NCI-H446 treated with DMSO at 0.1 percent for 48 hours (cell line): ENCODE measurements around the gene SPATA32.

Source experiments
- DNase-seq: peaks from one replicate; lab custom pipeline; 2025; lab: John Stamatoyannopoulos, UW

SPATA32 gene

GRCh38 chr17:45246338-45246737 is 15.6 kb downstream of the SPATA32 start:
- DNase-seq, result no peak

GRCh38 chr17:45244725-45245656 is 16.9 kb downstream of the SPATA32 start:
- no peak for DNase-seq

- DNase-seq, result no peak
Measured at GRCh38 chr17:45243750-45244149, 18.1 kb downstream of the SPATA32 start.

DNA sequence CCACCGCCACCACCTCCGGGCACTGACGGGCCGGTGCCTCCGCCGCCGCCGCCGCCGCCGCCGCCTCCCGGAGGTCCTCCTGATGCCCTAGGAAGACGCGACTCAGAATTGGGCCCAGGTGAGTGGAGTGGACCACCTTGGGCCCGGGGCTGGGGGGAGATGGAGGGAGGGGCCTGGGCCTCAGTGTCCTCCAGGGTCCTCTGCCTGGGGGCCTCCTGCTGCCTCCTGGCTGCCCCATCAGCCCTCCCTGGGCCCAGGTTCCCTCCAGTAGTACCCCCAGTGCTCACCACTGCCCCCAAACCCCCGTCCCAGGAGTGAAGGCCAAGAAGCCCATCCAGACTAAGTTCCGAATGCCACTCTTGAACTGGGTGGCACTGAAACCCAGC is 19.9 kb downstream of the SPATA32 start:
- DNase-seq, result no peak

- DNase-seq, result no peak
Measured at GRCh38 chr17:45241328-45242028, 20.4 kb downstream of the SPATA32 start.

- no peak for DNase-seq
Measured at GRCh38 chr17:45240905-45241327, 21.0 kb downstream of the SPATA32 start.

- DNase-seq, result no peak
Measured at GRCh38 chr17:45238155-45238774, 23.6 kb downstream of the SPATA32 start.

- DNase-seq, result no peak
Measured at GRCh38 chr17:45237686-45238085, 24.2 kb downstream of the SPATA32 start.

DNA sequence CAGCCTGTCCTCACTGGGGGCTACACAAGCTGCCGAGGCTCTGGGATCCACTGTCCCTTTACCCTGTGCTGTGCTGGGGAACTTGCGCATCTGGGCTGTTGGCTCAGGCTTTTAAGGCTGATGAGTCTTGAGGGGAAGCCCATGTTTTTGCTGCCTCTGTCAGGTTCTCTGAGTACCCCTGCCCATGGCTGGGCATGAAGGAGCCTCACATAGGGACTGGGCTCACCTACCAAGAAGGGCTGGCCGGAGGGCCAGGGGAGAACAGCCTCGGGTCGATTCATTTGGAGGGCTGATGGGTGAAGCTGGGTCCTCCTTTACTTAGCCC is 25.6 kb downstream of the SPATA32 start:
- no peak for DNase-seq

DNA sequence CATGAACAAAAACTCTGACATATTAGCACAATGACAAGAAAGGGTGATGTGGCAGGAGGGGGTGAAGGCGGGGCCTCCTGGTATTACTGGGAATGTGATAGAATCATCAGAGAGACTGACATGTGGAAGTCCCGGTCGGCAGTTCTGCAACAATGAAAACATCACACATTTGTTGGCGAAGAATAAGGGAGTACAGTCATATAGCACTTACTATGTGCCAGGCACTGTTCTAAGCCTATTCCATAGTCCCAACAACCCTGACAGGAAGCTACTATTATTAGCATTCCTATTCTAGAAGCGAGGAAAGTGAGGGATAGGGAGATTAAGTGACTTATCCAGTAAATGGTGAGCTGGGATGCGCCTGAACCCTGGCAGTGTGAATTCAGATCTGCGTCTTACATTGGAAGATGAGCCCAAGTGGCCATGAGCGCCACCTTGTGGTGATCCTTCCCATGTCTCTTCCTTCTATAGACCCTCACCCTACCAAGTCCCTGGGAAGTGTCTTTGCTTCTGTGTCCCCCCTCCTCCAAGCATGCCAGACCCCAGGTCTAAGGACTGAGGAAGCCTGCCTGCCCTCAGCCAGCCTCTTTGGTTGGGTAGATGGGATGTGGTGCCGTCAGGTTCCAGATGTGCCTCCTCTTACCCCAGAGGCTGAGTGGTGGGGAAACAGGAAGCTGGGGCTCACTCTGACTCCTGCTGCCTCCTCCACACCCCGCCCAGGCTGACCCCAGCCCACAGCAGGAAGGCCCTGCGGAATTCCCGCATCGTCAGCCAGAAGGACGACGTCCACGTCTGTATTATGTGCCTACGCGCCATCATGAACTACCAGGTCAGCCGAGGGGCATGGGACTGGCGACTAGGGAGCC is 26.2 kb downstream of the SPATA32 start:
- peak; percentile 16 for DNase-seq

GRCh38 chr17:45234641-45235415 is 27.1 kb downstream of the SPATA32 start:
- no peak for DNase-seq

- DNase-seq, result no peak
Measured at GRCh38 chr17:45233423-45233924, 28.4 kb downstream of the SPATA32 start.

GRCh38 chr17:45232514-45233422 is 29.1 kb downstream of the SPATA32 start:
- DNase-seq, result no peak

DNA sequence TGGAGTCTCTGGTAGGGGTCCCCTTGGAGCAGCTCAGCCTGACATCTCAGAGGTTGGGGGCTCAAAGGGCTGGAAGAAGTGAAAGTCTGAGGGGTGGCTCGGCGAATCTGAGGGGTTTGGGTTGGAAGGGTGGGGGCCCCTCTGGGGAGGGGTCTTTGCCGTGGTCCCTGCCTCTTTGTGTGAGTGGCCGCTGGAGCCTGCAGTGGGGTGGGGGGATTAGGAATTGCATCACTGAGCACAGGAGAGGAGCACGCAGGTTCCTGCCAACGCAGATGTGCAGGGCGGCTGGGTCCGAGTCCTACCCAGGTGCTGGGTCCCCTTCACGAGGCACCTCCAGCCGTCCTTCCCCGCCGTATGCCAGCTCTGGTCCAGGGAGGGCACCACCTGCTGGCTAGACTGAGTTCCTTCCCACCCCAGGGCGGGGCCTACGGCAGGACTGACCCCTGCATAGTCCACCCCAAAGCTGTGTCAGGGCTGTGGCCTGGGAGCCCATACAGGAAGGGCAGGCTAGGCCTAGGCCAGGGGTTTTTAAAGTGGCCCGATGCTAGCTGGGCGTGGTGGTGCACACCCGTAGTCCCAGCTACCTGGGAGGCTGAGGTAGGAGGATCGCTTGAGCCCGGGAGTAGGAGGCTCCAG is 30.3 kb downstream of the SPATA32 start:
- DNase-seq, result no peak

- DNase-seq, result peak; percentile 12
Measured at GRCh38 chr17:45230787-45231480, 31.0 kb downstream of the SPATA32 start.

DNA sequence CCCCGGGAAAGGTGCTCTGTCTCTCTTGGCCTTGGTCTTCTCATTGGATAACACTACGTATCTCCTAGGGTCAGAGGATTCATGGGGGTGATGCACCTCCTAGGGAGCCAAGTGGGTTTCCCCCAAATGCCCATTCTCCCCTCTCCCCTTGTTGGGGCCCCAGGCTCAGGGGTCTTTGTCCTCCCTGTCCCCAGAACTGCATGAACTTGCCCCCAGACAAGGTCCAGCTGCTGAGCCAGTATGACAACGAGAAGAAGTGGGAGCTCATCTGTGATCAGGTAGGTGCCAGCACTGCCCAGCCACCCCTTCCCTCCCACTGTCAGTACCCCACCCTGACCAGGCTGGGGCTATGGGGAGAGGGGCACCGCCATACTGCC is 31.5 kb downstream of the SPATA32 start:
- no peak for DNase-seq

DNA sequence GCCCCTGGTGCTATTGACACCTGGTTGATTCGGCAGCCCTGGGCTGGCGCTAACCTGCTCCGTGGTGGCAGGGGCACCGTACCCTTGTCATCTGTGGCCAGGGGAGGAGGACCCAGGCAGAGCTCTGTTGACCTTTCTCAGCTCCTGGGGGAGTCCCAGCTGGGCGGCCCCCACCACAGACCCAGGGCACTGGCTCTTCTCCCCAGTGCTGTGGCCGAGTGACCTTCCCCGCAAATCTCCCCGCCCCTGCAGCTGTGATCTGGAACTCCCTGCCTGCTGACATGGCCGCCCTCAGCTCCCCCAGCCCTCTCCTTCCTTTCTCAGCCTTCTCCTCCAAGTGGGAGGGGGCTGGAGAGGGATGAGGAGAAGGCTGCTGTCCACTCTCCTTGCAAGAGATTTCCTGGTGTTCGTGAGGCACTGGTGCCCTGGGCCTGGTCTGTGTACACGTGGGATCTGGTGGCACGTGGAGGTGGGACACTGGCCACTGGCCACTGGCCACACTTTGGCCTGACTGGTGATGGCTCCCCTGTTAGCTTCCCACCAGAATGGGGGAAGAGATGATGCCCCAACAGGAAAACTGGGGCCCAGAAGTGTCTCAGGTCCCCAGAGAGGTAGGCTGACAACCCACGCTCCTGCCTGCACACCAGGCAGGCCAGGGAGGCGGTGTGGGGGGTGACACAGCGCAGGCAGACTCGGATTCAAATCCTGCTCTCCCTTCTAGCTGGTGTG is 32.0 kb downstream of the SPATA32 start:
- no peak for DNase-seq
